NCI-H2171 (cell line): ENCODE data around the gene KRTAP4-2.
"Not testable (repeated sequence)": the region's sequence is repeated elsewhere in the genome, so short reads cannot be mapped to it uniquely, and the experiment has no call there.

Experiments used
- DNase-seq: peaks from one replicate; lab custom pipeline; 2025; lab: John Stamatoyannopoulos, UW

KRTAP4-2 gene

GRCh38 chr17:41160648-41161047 lies 17.4 kb downstream of the KRTAP4-2 start, which contains the start of gene KRTAP4-4:
Gene KRTAP4-4, minus strand, starts transcription at chr17:41160748. Its CDS starts 57 bp downstream, at chr17:41160691.
- DNase-seq: no peak

GRCh38 chr17:41160190-41160589 lies 17.8 kb downstream of the KRTAP4-2 start:
- not testable (repeated sequence) for DNase-seq

GRCh38 chr17:41153856-41154255 lies 24.2 kb downstream of the KRTAP4-2 start:
- no peak for DNase-seq

- DNase-seq: no peak
Measured at GRCh38 chr17:41151525-41151924, 26.5 kb downstream of the KRTAP4-2 start.

- DNase-seq: no peak
Measured at GRCh38 chr17:41150026-41150425, 28.0 kb downstream of the KRTAP4-2 start.

- DNase-seq: no peak
Measured at GRCh38 chr17:41149652-41149985, 28.4 kb downstream of the KRTAP4-2 start, which contains the start of gene KRTAP4-5. Gene KRTAP4-5, minus strand, starts transcription at chr17:41149825. Its CDS starts 58 bp downstream, at chr17:41149767.

- DNase-seq: not testable (repeated sequence)
Measured at GRCh38 chr17:41148971-41149651, 28.9 kb downstream of the KRTAP4-2 start.

- DNase-seq: no peak
Measured at GRCh38 chr17:41147531-41148204, 30.4 kb downstream of the KRTAP4-2 start.

- no peak for DNase-seq
Measured at GRCh38 chr17:41145261-41145660, 32.8 kb downstream of the KRTAP4-2 start.

GRCh38 chr17:41144846-41145245 lies 33.2 kb downstream of the KRTAP4-2 start:
- no peak for DNase-seq

GRCh38 chr17:41141361-41141760 lies 36.7 kb downstream of the KRTAP4-2 start:
- no peak for DNase-seq

- no peak for DNase-seq
Measured at GRCh38 chr17:41140360-41141131, 37.5 kb downstream of the KRTAP4-2 start, which contains the start of gene KRTAP4-6. Gene KRTAP4-6, minus strand, starts transcription at chr17:41140544. Its CDS starts 57 bp downstream, at chr17:41140487.

- not testable (repeated sequence) for DNase-seq
Measured at GRCh38 chr17:41139865-41140264, 38.2 kb downstream of the KRTAP4-2 start.

GRCh38 chr17:41133880-41134735 lies 43.9 kb downstream of the KRTAP4-2 start:
- DNase-seq: no peak

- DNase-seq: no peak
Measured at GRCh38 chr17:41131979-41132378, 46.0 kb downstream of the KRTAP4-2 start.
